C4-2B (cell line): ENCODE measurements around the gene PARK7.
"Not testable (repeated sequence)": the region's sequence is repeated elsewhere in the genome, so short reads cannot be mapped to it uniquely, and the experiment has no call there.

Experiments used
- H3K27ac ChIP-seq: fragments of 450-650 bp; 2 replicates; pipeline ENCODE4 v1.5.1; 2017
- ZFX ChIP-seq: fragments of 450-650 bp; IDR thresholded peaks from 2 replicates; pipeline ENCODE4 v1.6.1; 2017
- TF ChIP-seq, protein P1 (sequence below): fragments of 450-650 bp; conservative IDR thresholded peaks from 2 replicates; pipeline ENCODE4 v1.5.1; 2017; ENCODE audit warnings: mild to moderate bottlenecking

Gene PARK7

GRCh38 chr1:7961216-7962013 lies at the start of gene PARK7:
TSS of gene PARK7 (plus strand) at chr1:7961711. CDS start at chr1:7962786, 1,075 bp downstream.
- H3K27ac ChIP-seq = peak within 1 kb of the TSS; percentile 82
- TF ChIP-seq ZFX = peak; percentile 98
- TF ChIP-seq, protein P1, sequence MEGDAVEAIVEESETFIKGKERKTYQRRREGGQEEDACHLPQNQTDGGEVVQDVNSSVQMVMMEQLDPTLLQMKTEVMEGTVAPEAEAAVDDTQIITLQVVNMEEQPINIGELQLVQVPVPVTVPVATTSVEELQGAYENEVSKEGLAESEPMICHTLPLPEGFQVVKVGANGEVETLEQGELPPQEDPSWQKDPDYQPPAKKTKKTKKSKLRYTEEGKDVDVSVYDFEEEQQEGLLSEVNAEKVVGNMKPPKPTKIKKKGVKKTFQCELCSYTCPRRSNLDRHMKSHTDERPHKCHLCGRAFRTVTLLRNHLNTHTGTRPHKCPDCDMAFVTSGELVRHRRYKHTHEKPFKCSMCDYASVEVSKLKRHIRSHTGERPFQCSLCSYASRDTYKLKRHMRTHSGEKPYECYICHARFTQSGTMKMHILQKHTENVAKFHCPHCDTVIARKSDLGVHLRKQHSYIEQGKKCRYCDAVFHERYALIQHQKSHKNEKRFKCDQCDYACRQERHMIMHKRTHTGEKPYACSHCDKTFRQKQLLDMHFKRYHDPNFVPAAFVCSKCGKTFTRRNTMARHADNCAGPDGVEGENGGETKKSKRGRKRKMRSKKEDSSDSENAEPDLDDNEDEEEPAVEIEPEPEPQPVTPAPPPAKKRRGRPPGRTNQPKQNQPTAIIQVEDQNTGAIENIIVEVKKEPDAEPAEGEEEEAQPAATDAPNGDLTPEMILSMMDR = peak; percentile 63

DNA sequence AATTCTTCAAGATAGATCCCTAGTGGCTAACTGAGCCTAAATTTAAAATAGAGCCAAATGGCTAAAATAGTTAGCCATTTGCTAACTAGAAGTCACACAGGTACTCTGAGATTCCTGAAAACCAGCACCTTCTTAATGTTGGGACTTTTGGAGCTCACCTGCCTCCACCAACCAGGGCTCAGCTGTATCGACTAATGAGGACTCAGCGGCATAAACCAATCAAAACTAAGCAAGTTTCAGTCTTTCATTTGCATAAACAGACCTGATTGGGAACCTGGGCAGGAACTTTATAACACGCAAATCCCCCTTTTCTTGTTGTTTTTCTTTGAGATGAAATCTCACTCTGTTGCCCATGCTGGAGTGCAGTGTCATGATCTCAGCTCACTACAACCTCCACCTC lies 49.4 kb upstream of the PARK7 start:
- no peak for TF ChIP-seq ZFX
- TF ChIP-seq, protein P1 = no peak
- H3K27ac ChIP-seq = no peak overlapping the region

DNA sequence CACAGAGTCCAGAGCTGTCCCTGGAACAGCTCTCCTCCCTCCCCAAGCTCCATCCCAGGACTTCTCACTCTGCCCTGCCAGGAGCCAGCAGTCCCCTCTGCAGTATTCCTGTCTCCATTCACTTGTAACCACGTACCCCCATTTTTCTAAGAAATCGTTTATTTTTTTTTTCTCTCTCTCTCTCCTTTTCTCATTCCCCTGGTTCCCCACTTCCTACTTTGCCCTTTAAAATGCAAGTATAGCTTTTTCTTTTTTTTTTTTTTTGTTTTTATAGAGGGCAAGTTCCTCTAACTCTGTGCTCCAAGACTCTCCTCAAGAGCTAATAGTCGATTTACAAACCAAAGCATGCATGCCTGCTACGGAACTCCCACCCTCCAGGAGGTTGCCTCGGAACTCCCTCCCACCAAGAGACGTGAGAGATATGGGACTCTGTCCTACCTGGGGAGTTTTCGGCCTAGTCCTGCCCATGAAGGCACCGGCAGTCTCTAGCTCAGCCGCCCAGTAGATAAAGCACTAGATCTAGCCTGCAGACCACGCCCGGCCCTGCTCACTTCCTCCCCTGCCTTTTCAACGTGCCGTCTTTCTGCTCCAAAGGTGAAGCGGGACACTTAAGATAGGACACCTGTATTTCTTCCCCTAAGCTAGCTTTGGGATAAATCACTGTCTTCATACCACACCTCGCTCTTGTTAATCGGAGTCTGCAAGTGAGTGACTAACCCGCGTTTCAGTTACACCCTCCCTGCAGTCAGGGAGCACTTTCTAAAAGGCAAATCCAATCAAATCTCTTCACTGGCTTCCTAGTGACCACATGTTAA lies 48.6 kb upstream of the PARK7 start:
- no peak overlapping the region for H3K27ac ChIP-seq
- TF ChIP-seq, protein P1 = no peak
- no peak for TF ChIP-seq ZFX

DNA sequence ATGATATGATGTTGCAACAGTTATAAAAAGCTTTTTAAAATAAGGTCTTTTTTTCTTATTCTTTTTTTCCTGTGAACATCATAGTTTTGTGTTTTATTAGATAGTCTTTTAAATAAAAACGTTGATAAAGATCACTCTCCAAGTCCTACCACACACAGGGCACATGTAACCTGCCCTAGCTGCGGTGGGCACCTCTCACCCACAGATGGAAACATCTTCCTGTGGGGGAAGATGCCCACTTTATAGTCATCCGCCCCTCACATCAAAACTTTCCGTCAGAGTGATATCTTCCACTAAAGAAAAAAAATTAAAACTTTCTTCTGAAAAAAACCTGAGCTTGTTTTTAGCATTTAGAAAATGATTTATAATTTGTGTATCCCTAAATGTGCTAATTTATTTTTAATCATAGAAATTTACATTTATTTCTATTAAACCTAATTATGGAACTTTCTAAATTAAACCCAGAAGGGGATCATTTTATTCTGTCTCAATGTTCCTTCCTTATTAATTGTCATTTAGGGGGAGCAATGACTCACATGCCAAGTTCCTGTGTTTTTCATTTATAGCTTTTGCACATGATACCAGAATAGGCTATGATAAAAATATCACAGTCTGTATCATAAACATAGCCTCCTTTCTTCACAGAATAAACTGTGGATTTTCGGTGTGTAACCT lies 45.5 kb upstream of the PARK7 start:
- TF ChIP-seq ZFX = no peak
- TF ChIP-seq, protein P1 = no peak
- H3K27ac ChIP-seq = no peak overlapping the region

DNA sequence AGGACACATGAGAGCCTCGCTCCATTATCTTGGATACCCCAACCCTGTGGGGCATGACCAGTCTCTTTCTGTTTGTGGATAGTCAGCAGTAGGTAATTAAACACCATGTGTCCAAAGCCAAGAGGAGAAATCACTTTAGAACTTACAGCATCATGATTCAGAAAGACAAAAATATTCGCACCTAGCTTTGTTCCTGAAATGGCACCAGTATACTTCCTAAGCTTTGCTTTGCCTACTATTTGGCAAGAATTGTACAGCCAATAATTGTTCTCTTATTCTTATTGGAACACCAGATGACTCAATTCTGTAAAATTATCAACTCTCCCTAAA lies 45.0 kb upstream of the PARK7 start:
- TF ChIP-seq ZFX = no peak
- TF ChIP-seq, protein P1 = no peak
- no peak overlapping the region for H3K27ac ChIP-seq

- not testable (repeated sequence) for H3K27ac ChIP-seq
Measured at GRCh38 chr1:7917971-7918370, 43.5 kb upstream of the PARK7 start.

DNA sequence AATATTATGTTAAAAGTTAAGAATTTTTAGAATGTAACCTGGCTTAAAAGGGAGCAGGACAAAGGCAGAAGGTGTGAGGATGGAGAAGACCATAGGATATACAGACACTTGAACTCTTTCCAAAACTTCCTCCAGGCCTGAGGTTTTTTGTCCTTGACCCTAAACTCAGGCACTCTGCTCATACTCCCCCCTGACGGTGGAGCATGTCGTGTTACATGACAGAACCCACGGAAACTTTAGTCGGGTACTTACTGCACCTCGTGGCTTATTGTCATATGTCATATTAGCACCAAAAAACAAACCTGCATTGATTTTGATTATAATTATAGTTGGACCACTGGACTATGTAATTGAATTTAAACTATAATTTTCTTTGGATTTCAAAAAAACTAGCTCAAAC lies 41.6 kb upstream of the PARK7 start:
- H3K27ac ChIP-seq = no peak overlapping the region
- TF ChIP-seq ZFX = no peak
- TF ChIP-seq, protein P1 = no peak
